ELF-1 (cell line): Measurements from ENCODE around the gene BRIP1.
A peak's percentile ranks its signal among the peaks of the same experiment; 100 is the strongest.

Experiments
- DNase-seq: peaks from one replicate; pipeline ENCODE4 v3.0.0-alpha.2; 2016; ENCODE audit warnings: low read depth, low spot score

The BRIP1 gene

GRCh38 chr17:61663310-61663709 lies 200.0 kb downstream of the BRIP1 start:
- DNase-seq = no peak

GRCh38 chr17:61662741-61663140 lies 200.6 kb downstream of the BRIP1 start:
- no peak for DNase-seq

- DNase-seq = no peak
Observed at GRCh38 chr17:61662186-61662585, 201.1 kb downstream of the BRIP1 start.

- no peak for DNase-seq
Observed at GRCh38 chr17:61660746-61661485, 202.4 kb downstream of the BRIP1 start.

GRCh38 chr17:61659437-61659836 lies 203.9 kb downstream of the BRIP1 start:
- no peak for DNase-seq

GRCh38 chr17:61658183-61658582 lies 205.1 kb downstream of the BRIP1 start:
- DNase-seq = no peak

- no peak for DNase-seq
Observed at GRCh38 chr17:61657338-61657737, 206.0 kb downstream of the BRIP1 start.

- no peak for DNase-seq
Observed at GRCh38 chr17:61656721-61657217, 206.6 kb downstream of the BRIP1 start.

- DNase-seq = no peak
Observed at GRCh38 chr17:61650749-61651148, 212.6 kb downstream of the BRIP1 start.

- DNase-seq = no peak
Observed at GRCh38 chr17:61648587-61648986, 214.7 kb downstream of the BRIP1 start.

GRCh38 chr17:61647047-61647446 lies 216.3 kb downstream of the BRIP1 start:
- no peak for DNase-seq

GRCh38 chr17:61646482-61646881 lies 216.8 kb downstream of the BRIP1 start:
- no peak for DNase-seq

GRCh38 chr17:61645920-61646319 lies 217.4 kb downstream of the BRIP1 start:
- no peak for DNase-seq

GRCh38 chr17:61644800-61645774 lies 218.2 kb downstream of the BRIP1 start:
- DNase-seq = no peak

- no peak for DNase-seq
Observed at GRCh38 chr17:61642768-61643167, 220.6 kb downstream of the BRIP1 start.

- no peak for DNase-seq
Observed at GRCh38 chr17:61641715-61642114, 221.6 kb downstream of the BRIP1 start.

GRCh38 chr17:61641084-61641483 lies 222.2 kb downstream of the BRIP1 start:
- no peak for DNase-seq

GRCh38 chr17:61639818-61640217 lies 223.5 kb downstream of the BRIP1 start:
- DNase-seq = no peak

GRCh38 chr17:61638087-61638486 lies 225.2 kb downstream of the BRIP1 start:
- DNase-seq = no peak

GRCh38 chr17:61635913-61636432 lies 227.4 kb downstream of the BRIP1 start:
- peak; percentile 13 for DNase-seq

GRCh38 chr17:61634942-61635538 lies 228.3 kb downstream of the BRIP1 start:
- no peak for DNase-seq

GRCh38 chr17:61634011-61634539 lies 229.3 kb downstream of the BRIP1 start:
- DNase-seq = no peak
